GM12878 (cell line): ENCODE measurements around the gene HMGB2. TPM values are rescaled to one million over a fixed set of nuclear protein-coding genes. Genes with fewer than 3 reads are reported as not detected.
A peak's percentile ranks its signal among the peaks of the same experiment; 100 is the strongest.

Experiments
- ATAC-seq: fragments of 200-7000 bp; cut with Tn5 transposase; 3 replicates; pipeline ENCODE4 v1.9.1; 2020; ENCODE audit warnings: mild to moderate bottlenecking, moderate library complexity
- BruUV-seq: library from RNA; stranded (reverse); fragments of 400-500 nt; replicated peaks from 2 replicates; lab custom pipeline; 2021; lab: Mats Ljungman, UMichigan
- CTCF ChIA-PET: fragments of 300-600 bp; sonication (Branson Sonifier 250); formaldehyde crosslinking; extraction: SDS; loops from one replicate; lab custom pipeline; 2021; ENCODE audit warnings: inconsistent platforms; lab: Yijun Ruan, JAX
- POLR2A ChIA-PET: fragments of 350-600 bp; formaldehyde crosslinking; extraction: SDS; loops from one replicate; lab custom pipeline; 2021; ENCODE audit warnings: inconsistent platforms; lab: Charles Lee
- RAD21 ChIA-PET: fragments of 300-600 bp; sonication (Branson Sonifier 250); formaldehyde crosslinking; loops from one replicate; lab custom pipeline; 2023; ENCODE audit warnings: antibody characterized with exemption; ENCODE audit not compliant: unreplicated experiment; lab: Charles Lee
- SMC1A ChIA-PET: fragments of 300-600 bp; sonication (Branson Sonifier 250); formaldehyde crosslinking; loops from one replicate; lab custom pipeline; 2023; ENCODE audit not compliant: unreplicated experiment, uncharacterized antibody; lab: Charles Lee
- DNase-seq: peaks from one replicate; pipeline ENCODE4 v3.0.0-alpha.2; 2011; ENCODE audit warnings: low read depth, low spot score
- FAIRE-seq: peaks from 3 replicates; lab custom pipeline; 2011; peaks lifted over from hg19 to GRCh38; lab: Jason Lieb, UNC
- H2AFZ ChIP-seq: 2 replicates; pipeline ENCODE4 v1.6.0; 2011; ENCODE audit warnings: low read depth, low read length, control low read depth; ENCODE audit not compliant: control insufficient read depth
- H3K27ac ChIP-seq: 2 replicates; pipeline ENCODE4 v1.5.1; 2011; ENCODE audit warnings: control low read depth; ENCODE audit not compliant: control insufficient read depth, insufficient read depth
- H3K27me3 ChIP-seq, 2 experiments: replicated peaks in 1 of 2; 2 replicates each; pipeline versions ENCODE4 v1.6.0 to v1.6.1; 2011; ENCODE audit warnings: low read length in 1 of 2; ENCODE audit not compliant: control insufficient read depth in 2 of 2, insufficient read depth in 2 of 2
- H3K36me3 ChIP-seq, 2 experiments: 2 replicates each; pipeline ENCODE4 v1.5.1; 2011; ENCODE audit warnings: low read length in 1 of 2; ENCODE audit not compliant: control insufficient read depth in 2 of 2, insufficient read depth in 2 of 2
- H3K4me1 ChIP-seq: 2 replicates; pipeline ENCODE4 v1.6.1; 2011; ENCODE audit warnings: mild to moderate bottlenecking, low read length, moderate library complexity, mixed read lengths; ENCODE audit not compliant: control insufficient read depth, insufficient read depth
- H3K4me2 ChIP-seq: 2 replicates; pipeline ENCODE4 v1.6.0; 2011; ENCODE audit warnings: control low read depth; ENCODE audit not compliant: control insufficient read depth, insufficient read depth
- H3K4me3 ChIP-seq: fragments of 200-600 bp; sonication (generic); 2 replicates; pipeline ENCODE4 v1.5.1; 2016
- H3K79me2 ChIP-seq: 2 replicates; pipeline ENCODE4 v1.6.0; 2011; ENCODE audit warnings: low read length; ENCODE audit not compliant: control insufficient read depth, insufficient read depth
- H3K9ac ChIP-seq: 2 replicates; pipeline ENCODE4 v1.8.0; 2011; ENCODE audit warnings: low read length, control low read depth, mixed read lengths; ENCODE audit not compliant: control insufficient read depth, insufficient read depth
- H3K9me3 ChIP-seq: replicated peaks from 3 replicates; pipeline ENCODE4 v1.5.1; 2011; ENCODE audit warnings: mild to moderate bottlenecking, low read length; ENCODE audit not compliant: control insufficient read depth, insufficient read depth
- H4K20me1 ChIP-seq: 2 replicates; pipeline ENCODE4 v1.6.0; 2011; ENCODE audit not compliant: control insufficient read depth, insufficient read depth
- EGR1 ChIP-seq, 2 experiments: IDR thresholded peaks; 1 replicate in 1 of 2; 2 replicates in 1 of 2; pipeline ENCODE4 v1.6.1; 2011 to 2012; ENCODE audit warnings: low read depth in 2 of 2, low read length in 2 of 2, borderline replicate concordance in 1 of 2, mild to moderate bottlenecking in 1 of 2, moderate library complexity in 1 of 2
- HDAC2 ChIP-seq: fragments of 200-600 bp; sonication (generic); IDR thresholded peaks from 2 replicates; pipeline ENCODE4 v1.6.1; 2017
- IKZF1 ChIP-seq: fragments of 450-650 bp; conservative IDR thresholded peaks from 2 replicates; pipeline ENCODE4 v1.6.1; 2017; ENCODE audit warnings: antibody characterized with exemption, mild to moderate bottlenecking
- IRF4 ChIP-seq: IDR thresholded peaks from 2 replicates; pipeline ENCODE4 v1.6.1; 2011; ENCODE audit warnings: low read depth, low read length
- KDM1A ChIP-seq: fragments of 200-600 bp; sonication (generic); IDR thresholded peaks from 2 replicates; pipeline ENCODE4 v1.6.1; 2016; ENCODE audit warnings: borderline replicate concordance
- ZNF24 ChIP-seq: fragments of 450-650 bp; IDR thresholded peaks from 2 replicates; pipeline ENCODE4 v1.6.1; 2017; ENCODE audit warnings: antibody characterized with exemption, mild to moderate bottlenecking
- WGBS: methylation state at CpG from one replicate; pipeline ENCODE4 v1.1.6; 2016; ENCODE audit warnings: low lambda C conversion rate; ENCODE audit not compliant: insufficient replicate concordance, insufficient coverage; ENCODE audit errors: missing lambda C conversion rate; 5-methylcytosine and 5-hydroxymethylcytosine counted together
- in situ Hi-C: fragments of 300-500 bp; cut with MboI; formaldehyde crosslinking; loops from 9 replicates; pipeline ENCODE4 v1.14.3; 2018; ENCODE audit warnings: mixed read lengths
- intact Hi-C: fragments of 100-400 bp; cut with micrococcal nuclease; formaldehyde crosslinking; loops from one replicate; pipeline ENCODE4 v1.14.2; 2022; ENCODE audit not compliant: unreplicated experiment
- polyA plus RNA-seq, 11 experiments: library from polyadenylated mRNA; depleted of rRNA in 4 of 11; unstranded in 6 of 11; stranded (reverse) in 5 of 11; fragments of >200 nt; fragmentation: Nextera tagmentation in 4 of 11; fragmentation: Illumina TruSeq in 1 of 11; extraction: Ambion mirVana in 4 of 11; extraction: Trizol in 1 of 11; gene quantifications; 1 replicate in 1 of 11; 2 replicates in 10 of 11; pipeline versions ENCODE4 v1.2.1 to v1.2.3, GENCODE V29; 2011 to 2016; ENCODE audit warnings: inconsistent platforms in 2 of 11, missing spikeins in 2 of 11, low read depth in 1 of 11
- total RNA-seq, 4 experiments: library from RNA; depleted of rRNA in 3 of 4; stranded (reverse); fragments of >200 nt in 3 of 4; fragmentation: Illumina TruSeq in 1 of 4; extraction: Trizol in 1 of 4; gene quantifications; 2 replicates each; pipeline versions ENCODE4 v1.2.1 to v1.2.3, GENCODE V29; 2013 to 2021
- TF ChIP-seq, protein P1 (sequence below): IDR thresholded peaks from 2 replicates; pipeline ENCODE4 v1.6.1; 2012; ENCODE audit warnings: improper control_type of control experiment, low read depth, low read length; ENCODE audit not compliant: insufficient replicate concordance

HMGB2 gene
- total and polyA plus RNA-seq, 10 of the 15 experiments (the other 5 are each of a cell fraction or from before 2014, with no cell fraction given), result 260 to 961 (median 668) TPM

DNA sequence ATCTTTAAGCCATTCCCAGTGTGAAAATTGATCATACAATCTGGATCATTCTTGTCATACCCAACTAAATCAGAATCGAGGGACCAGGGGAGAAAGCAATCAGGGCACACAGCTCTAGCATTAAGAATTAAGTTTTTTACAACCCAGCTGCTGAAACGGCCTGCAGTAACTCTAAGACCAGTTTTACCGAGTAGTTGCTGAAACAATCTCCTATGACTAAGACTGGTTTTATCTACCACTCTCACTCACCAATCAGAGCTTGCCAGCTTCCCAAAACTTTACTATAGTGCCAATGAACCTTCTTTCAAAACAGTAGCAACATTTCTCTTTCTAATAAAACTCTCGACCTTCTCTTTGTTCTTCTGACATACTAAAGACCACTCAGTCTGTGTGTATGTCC, 33.8 kb upstream of the HMGB2 start:
- peak overlapping the region; percentile 56 for H3K9ac ChIP-seq
- in situ Hi-C loops, result loop anchor here (5.0 kb wide), 1 partner anchor 36 kb away; the partner anchor contains the start of gene HMGB2
- no peaks in the 10 kb centered on the region for H4K20me1 ChIP-seq
- ChIA-PET CTCF (interaction anchor here (0.7 to 3.5 kb wide), 12 partner anchors 27 to 200 kb away, joined by 3 to 19 read pairs (median 4); partner anchors contain the start of genes GALNT7 and HMGB2), POLR2A (interaction anchor here (0.9 to 14.6 kb wide), 5 partner anchors 16 to 200 kb away, joined by 3 to 472 read pairs (median 4); partner anchors contain the start of gene HMGB2), SMC1A (interaction anchor here (0.9 to 13.8 kb wide), 11 partner anchors 10 to 354 kb away, joined by 3 to 232 read pairs (median 5); partner anchors contain the start of gene HMGB2), RAD21 (interaction anchor here (0.8 to 9.0 kb wide), 9 partner anchors 16 to 200 kb away, joined by 3 to 145 read pairs (median 4); partner anchors contain the start of genes GALNT7 and HMGB2)
- BruUV-seq, result no TSS peak
- H3K27me3 ChIP-seq, result no peaks in the 10 kb centered on the region
- intact Hi-C loops, result loop anchor here (5.0 kb wide), 1 partner anchor 201 kb away; the partner anchor contains the start of gene GALNT7
- H3K36me3 ChIP-seq, result no peaks in the 10 kb centered on the region
- 49% methylated on average over 4 of the region's 4 CpGs for WGBS
- DNase-seq (no peak), FAIRE-seq (no peak), ATAC-seq (no peak)
- peak overlapping the region; percentile 47 for H3K27ac ChIP-seq
- peaks cover 51% of the 10 kb centered on the region for H3K79me2 ChIP-seq
- TF ChIP-seq IRF4 (no peak), ZNF24 (no peak), EGR1 (IDR thresholded peaks at IDR 0.05; ENCODE audit: borderline replicate concordance in 1 of 2, low read depth in 2 of 2, low read length in 2 of 2) (no peak), KDM1A (no peak), IKZF1 (no peak), HDAC2 (no peak)
- TF ChIP-seq, protein P1, sequence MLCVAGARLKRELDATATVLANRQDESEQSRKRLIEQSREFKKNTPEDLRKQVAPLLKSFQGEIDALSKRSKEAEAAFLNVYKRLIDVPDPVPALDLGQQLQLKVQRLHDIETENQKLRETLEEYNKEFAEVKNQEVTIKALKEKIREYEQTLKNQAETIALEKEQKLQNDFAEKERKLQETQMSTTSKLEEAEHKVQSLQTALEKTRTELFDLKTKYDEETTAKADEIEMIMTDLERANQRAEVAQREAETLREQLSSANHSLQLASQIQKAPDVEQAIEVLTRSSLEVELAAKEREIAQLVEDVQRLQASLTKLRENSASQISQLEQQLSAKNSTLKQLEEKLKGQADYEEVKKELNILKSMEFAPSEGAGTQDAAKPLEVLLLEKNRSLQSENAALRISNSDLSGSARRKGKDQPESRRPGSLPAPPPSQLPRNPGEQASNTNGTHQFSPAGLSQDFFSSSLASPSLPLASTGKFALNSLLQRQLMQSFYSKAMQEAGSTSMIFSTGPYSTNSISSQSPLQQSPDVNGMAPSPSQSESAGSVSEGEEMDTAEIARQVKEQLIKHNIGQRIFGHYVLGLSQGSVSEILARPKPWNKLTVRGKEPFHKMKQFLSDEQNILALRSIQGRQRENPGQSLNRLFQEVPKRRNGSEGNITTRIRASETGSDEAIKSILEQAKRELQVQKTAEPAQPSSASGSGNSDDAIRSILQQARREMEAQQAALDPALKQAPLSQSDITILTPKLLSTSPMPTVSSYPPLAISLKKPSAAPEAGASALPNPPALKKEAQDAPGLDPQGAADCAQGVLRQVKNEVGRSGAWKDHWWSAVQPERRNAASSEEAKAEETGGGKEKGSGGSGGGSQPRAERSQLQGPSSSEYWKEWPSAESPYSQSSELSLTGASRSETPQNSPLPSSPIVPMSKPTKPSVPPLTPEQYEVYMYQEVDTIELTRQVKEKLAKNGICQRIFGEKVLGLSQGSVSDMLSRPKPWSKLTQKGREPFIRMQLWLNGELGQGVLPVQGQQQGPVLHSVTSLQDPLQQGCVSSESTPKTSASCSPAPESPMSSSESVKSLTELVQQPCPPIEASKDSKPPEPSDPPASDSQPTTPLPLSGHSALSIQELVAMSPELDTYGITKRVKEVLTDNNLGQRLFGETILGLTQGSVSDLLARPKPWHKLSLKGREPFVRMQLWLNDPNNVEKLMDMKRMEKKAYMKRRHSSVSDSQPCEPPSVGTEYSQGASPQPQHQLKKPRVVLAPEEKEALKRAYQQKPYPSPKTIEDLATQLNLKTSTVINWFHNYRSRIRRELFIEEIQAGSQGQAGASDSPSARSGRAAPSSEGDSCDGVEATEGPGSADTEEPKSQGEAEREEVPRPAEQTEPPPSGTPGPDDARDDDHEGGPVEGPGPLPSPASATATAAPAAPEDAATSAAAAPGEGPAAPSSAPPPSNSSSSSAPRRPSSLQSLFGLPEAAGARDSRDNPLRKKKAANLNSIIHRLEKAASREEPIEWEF, result no peak
- H3K4me2 ChIP-seq, result peak overlapping the region; percentile 85
- H3K4me1 ChIP-seq, result peaks cover 8% of the 10 kb centered on the region
- H3K9me3 ChIP-seq, result no peaks in the 10 kb centered on the region
- peak overlapping the region; percentile 66 for H3K4me3 ChIP-seq
- H2AFZ ChIP-seq, result peak overlapping the region; percentile 54; the same call in 1 of the 2 replicates
